Lung (tissue), 12 donors: ENCODE results near the gene PELI1. TPM values are rescaled to one million over a fixed set of nuclear protein-coding genes. Genes with fewer than 3 reads are reported as not detected.

ENCODE experiments used
- ATAC-seq: fragments of 200-7000 bp; cut with Tn5 transposase; one replicate; pipeline ENCODE4 v1.9.1; 2020; ENCODE audit warnings: moderate number of reproducible peaks; ENCODE audit not compliant: insufficient read depth, low FRiP score
- DNase-seq, 3 donors: peaks; one replicate each; pipeline ENCODE4 v3.0.0-alpha.2; 2013 to 2017
- H3K27ac ChIP-seq, 2 donors: one replicate each; pipeline ENCODE4 v1.5.1; 2013; ENCODE audit warnings: mild to moderate bottlenecking in 2 of 2, moderate library complexity in 2 of 2, control low read depth in 1 of 2, inconsistent platforms in 1 of 2, low read depth in 1 of 2, low read length in 1 of 2
- H3K27me3 ChIP-seq, 3 donors: one replicate each; pipeline ENCODE4 v1.5.1; 2013; ENCODE audit warnings: low read length in 2 of 3; ENCODE audit not compliant: control insufficient read depth in 3 of 3, insufficient read depth in 3 of 3
- H3K36me3 ChIP-seq, 4 donors: one replicate each; pipeline ENCODE4 v1.5.1; 2013; ENCODE audit warnings: low read length in 4 of 4, mild to moderate bottlenecking in 1 of 4, moderate library complexity in 1 of 4; ENCODE audit not compliant: control insufficient read depth in 4 of 4, insufficient read depth in 4 of 4
- H3K4me1 ChIP-seq, 5 donors: one replicate each; pipeline ENCODE4 v1.5.1; 2013; ENCODE audit warnings: low read length in 5 of 5, mild to moderate bottlenecking in 2 of 5, moderate library complexity in 1 of 5; ENCODE audit not compliant: control insufficient read depth in 5 of 5, insufficient read depth in 5 of 5
- H3K4me3 ChIP-seq: one replicate; pipeline ENCODE4 v1.5.1; 2013; ENCODE audit warnings: mild to moderate bottlenecking, control low read depth, moderate library complexity
- H3K9ac ChIP-seq, 2 donors: one replicate each; pipeline ENCODE4 v1.5.1; 2013; ENCODE audit warnings: low read length in 2 of 2, control low read depth in 1 of 2; ENCODE audit not compliant: insufficient read depth in 1 of 2
- H3K9me3 ChIP-seq, 4 donors: one replicate each; pipeline ENCODE4 v1.5.1; 2013; ENCODE audit warnings: low read length in 3 of 4, mild to moderate bottlenecking in 1 of 4, moderate library complexity in 1 of 4; ENCODE audit not compliant: control insufficient read depth in 4 of 4, insufficient read depth in 3 of 4
- WGBS, 2 donors: extraction: QIAGEN DNeasy Blood & Tissue Kit; methylation state at CpG; one replicate each; pipeline ENCODE4 v1.1.7; 2013; 5-methylcytosine and 5-hydroxymethylcytosine counted together
- polyA plus RNA-seq, 2 donors: library from polyadenylated mRNA; stranded (reverse); fragments of 200-250 nt; gene quantifications; one replicate each; pipeline ENCODE4 v1.2.1, GENCODE V29; 2013
- total RNA-seq, 2 donors: library from RNA; depleted of rRNA in 1 of 2; stranded (reverse); fragments of >200 nt in 1 of 2; gene quantifications; one replicate each; pipeline ENCODE4 v1.2.1, GENCODE V29; 2014 to 2021
- TF ChIP-seq, protein P1 (sequence below): IDR thresholded peaks from 2 replicates; pipeline ENCODE4 v1.5.1; 2012; ENCODE audit warnings: mild to moderate bottlenecking; ENCODE audit errors: control extremely low read depth, extremely low read depth
- donor health status: control.
- donor health status: control.
- donor health status: Bipolar disorder and iron deficiency.
- donor health status: healthy.
- donor health status: DM: yes; HTN: yes; CAD: no.

Gene PELI1
- total and polyA plus RNA-seq, 4 donors, result 17.2 to 83.9 (median 48.1) TPM

DNA sequence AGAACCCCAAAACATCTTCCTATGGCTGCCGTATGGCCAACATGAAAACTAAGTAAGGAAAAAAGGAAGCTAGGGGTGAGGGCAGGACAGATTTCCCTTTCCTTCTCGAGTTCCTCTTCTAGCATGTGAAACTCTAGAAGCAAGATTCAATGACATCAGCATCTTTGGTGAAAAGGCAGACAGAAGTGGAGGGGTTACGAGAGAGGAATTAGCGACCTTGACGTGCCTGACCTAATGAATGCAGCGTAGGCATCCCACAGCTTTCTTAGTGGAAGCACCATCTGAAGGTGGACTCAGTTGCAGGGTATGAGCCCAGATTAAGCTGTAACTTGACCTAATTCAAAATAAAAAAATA is 47.9 kb upstream of the PELI1 start:
- Histone ChIP-seq H3K4me3 (no peak overlapping the region), H3K27ac (no peak overlapping the region), H3K27me3 (no peaks in the 10 kb centered on the region), H3K36me3 (no peaks in the 10 kb centered on the region), H3K9ac (no peak overlapping the region), H3K9me3 (no peaks in the 10 kb centered on the region), H3K4me1 (peaks cover 0 to 5% (median 0%) of the 10 kb centered on the region in 5 donors)
- ATAC-seq (no peak), DNase-seq (no peak)
- TF ChIP-seq, protein P1, sequence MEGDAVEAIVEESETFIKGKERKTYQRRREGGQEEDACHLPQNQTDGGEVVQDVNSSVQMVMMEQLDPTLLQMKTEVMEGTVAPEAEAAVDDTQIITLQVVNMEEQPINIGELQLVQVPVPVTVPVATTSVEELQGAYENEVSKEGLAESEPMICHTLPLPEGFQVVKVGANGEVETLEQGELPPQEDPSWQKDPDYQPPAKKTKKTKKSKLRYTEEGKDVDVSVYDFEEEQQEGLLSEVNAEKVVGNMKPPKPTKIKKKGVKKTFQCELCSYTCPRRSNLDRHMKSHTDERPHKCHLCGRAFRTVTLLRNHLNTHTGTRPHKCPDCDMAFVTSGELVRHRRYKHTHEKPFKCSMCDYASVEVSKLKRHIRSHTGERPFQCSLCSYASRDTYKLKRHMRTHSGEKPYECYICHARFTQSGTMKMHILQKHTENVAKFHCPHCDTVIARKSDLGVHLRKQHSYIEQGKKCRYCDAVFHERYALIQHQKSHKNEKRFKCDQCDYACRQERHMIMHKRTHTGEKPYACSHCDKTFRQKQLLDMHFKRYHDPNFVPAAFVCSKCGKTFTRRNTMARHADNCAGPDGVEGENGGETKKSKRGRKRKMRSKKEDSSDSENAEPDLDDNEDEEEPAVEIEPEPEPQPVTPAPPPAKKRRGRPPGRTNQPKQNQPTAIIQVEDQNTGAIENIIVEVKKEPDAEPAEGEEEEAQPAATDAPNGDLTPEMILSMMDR, result no peak
- WGBS, 2 donors, result 35 to 64% methylated on average over 6 of the region's 6 CpGs

DNA sequence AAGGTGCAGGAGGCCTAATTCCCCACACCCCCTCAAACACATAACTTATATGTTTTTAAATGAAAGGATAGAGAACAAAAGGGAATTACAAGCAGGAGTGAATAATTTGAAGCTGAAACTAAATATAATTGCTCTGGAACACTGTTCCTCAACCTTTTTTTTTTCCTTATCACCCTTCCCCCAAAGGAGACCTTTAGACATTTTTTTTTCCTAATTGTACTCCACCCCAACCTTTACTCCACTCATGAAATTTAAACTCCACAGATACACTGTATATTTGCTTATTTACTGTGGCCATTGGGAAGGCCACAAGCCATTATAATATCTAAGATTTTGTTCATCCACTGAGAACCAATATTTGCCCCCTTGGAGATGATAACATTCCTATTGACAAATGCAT is 45.4 kb upstream of the PELI1 start:
- ATAC-seq (no peak), DNase-seq (no peak)
- no peak overlapping the region for H3K27ac ChIP-seq
- no peaks in the 10 kb centered on the region for H3K9me3 ChIP-seq
- no peak overlapping the region for H3K9ac ChIP-seq
- H3K27me3 ChIP-seq, result no peaks in the 10 kb centered on the region
- H3K4me1 ChIP-seq, result peaks cover 0 to 7% (median 0%) of the 10 kb centered on the region in 5 donors
- H3K36me3 ChIP-seq, result no peaks in the 10 kb centered on the region
- TF ChIP-seq, protein P1, result no peak
- no peak overlapping the region for H3K4me3 ChIP-seq

DNA sequence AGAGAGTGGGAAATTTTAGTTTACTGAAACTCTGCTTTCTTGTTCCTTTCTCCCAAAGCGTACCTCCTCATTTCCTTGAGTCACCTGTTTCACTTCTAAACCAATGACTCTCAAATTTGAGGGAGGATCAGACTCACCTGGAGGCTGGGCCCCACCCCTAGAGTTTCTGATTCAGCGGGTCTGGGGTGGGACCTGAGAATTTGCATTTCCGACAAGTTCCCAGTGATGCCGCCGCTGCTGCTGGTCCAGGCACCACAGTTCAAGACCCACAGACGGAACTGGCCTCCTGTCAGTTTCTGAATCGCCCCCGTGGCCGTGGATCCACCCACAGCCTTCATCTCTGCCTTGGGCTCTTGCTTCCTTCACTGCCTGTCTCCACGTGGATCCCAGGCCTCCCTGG is 44.9 kb upstream of the PELI1 start:
- Histone ChIP-seq H3K4me1 (peaks cover 0 to 7% (median 0%) of the 10 kb centered on the region in 5 donors), H3K4me3 (no peak overlapping the region), H3K9me3 (no peaks in the 10 kb centered on the region), H3K9ac (no peak overlapping the region), H3K36me3 (no peaks in the 10 kb centered on the region), H3K27ac (no peak overlapping the region), H3K27me3 (no peaks in the 10 kb centered on the region)
- ATAC-seq (no peak), DNase-seq (no peak)
- TF ChIP-seq, protein P1, result no peak
- WGBS, 2 donors, result 84 to 88% methylated on average over 10 of the region's 10 CpGs
